Panc1 (cell line): ENCODE data around the gene SLC5A9. TPM values are rescaled to one million over a fixed set of nuclear protein-coding genes. Genes with fewer than 3 reads are reported as not detected.

Source experiments
- ATAC-seq: fragments of 200-7000 bp; cut with Tn5 transposase; 2 replicates; pipeline ENCODE4 v1.9.1; 2020; ENCODE audit warnings: mild to moderate bottlenecking, moderate library complexity
- BruUV-seq: library from RNA; stranded (reverse); fragments of 400-500 nt; replicated peaks from 2 replicates; lab custom pipeline; 2021; lab: Mats Ljungman, UMichigan
- CTCF ChIA-PET: fragments of 300-600 bp; sonication (Branson Sonifier 250); formaldehyde crosslinking; loops from one replicate; lab custom pipeline; 2022; ENCODE audit warnings: antibody characterized with exemption; lab: Charles Lee
- POLR2A ChIA-PET: fragments of 300-600 bp; sonication (Branson Sonifier 250); formaldehyde crosslinking; loops from one replicate; lab custom pipeline; 2022; ENCODE audit warnings: antibody characterized with exemption; lab: Charles Lee
- DNase-seq: peaks from one replicate; pipeline ENCODE4 v3.0.0-alpha.2; 2010; ENCODE audit warnings: low read depth, low spot score
- H3K27ac ChIP-seq: 2 replicates; pipeline ENCODE4 v1.5.1; 2011; ENCODE audit warnings: mild to moderate bottlenecking, low read length, inconsistent platforms
- H3K27me3 ChIP-seq: fragments of 200-500 bp; sonication (Bioruptor generic); 2 replicates; pipeline ENCODE4 v1.6.0; 2014; ENCODE audit warnings: low read length, inconsistent platforms; ENCODE audit not compliant: control insufficient read depth, insufficient read depth
- H3K36me3 ChIP-seq: fragments of 200-500 bp; sonication (Bioruptor generic); 2 replicates; pipeline ENCODE4 v1.5.1; 2014; ENCODE audit warnings: inconsistent platforms, mild to moderate bottlenecking, low read length, moderate library complexity; ENCODE audit not compliant: control insufficient read depth, insufficient read depth
- H3K4me1 ChIP-seq: 2 replicates; pipeline ENCODE4 v1.5.1; 2011; ENCODE audit warnings: inconsistent platforms, mild to moderate bottlenecking, low read length, moderate library complexity; ENCODE audit not compliant: control insufficient read depth, insufficient read depth
- H3K4me3 ChIP-seq, 2 experiments: 2 replicates each; pipeline ENCODE4 v1.5.1; 2011 to 2012; ENCODE audit warnings: low read depth in 2 of 2, low read length in 2 of 2, mild to moderate bottlenecking in 2 of 2, inconsistent platforms in 1 of 2, moderate library complexity in 1 of 2
- H3K9me3 ChIP-seq: fragments of 200-500 bp; sonication (Bioruptor generic); 2 replicates; pipeline ENCODE4 v1.5.1; 2014; ENCODE audit warnings: low read depth, mild to moderate bottlenecking, inconsistent platforms, low read length, moderate library complexity; ENCODE audit not compliant: control insufficient read depth, insufficient read depth
- CTCF ChIP-seq: fragments of 450-650 bp; IDR thresholded peaks from 2 replicates; pipeline ENCODE4 v1.5.1; 2017; ENCODE audit warnings: mild to moderate bottlenecking
- POLR2AphosphoS5 ChIP-seq: IDR thresholded peaks from 2 replicates; pipeline ENCODE4 v1.6.1; 2012; ENCODE audit warnings: mild to moderate bottlenecking, low read depth, low read length, moderate library complexity
- REST ChIP-seq, 2 experiments: IDR thresholded peaks; 2 replicates each; pipeline ENCODE4 v1.6.1; 2011 to 2012; ENCODE audit warnings: low read depth in 2 of 2, control low read depth in 1 of 2, low read length in 1 of 2, mild to moderate bottlenecking in 1 of 2, moderate library complexity in 1 of 2; ENCODE audit not compliant: insufficient read depth in 1 of 2
- SIN3A ChIP-seq: IDR thresholded peaks from 2 replicates; pipeline ENCODE4 v1.6.1; 2012; ENCODE audit warnings: low read depth, mild to moderate bottlenecking, low read length, moderate library complexity, borderline replicate concordance; ENCODE audit not compliant: insufficient read depth
- TCF7L2 ChIP-seq: IDR thresholded peaks from 2 replicates; pipeline ENCODE4 v1.6.1; 2011; ENCODE audit warnings: mild to moderate bottlenecking, low read depth, low read length, inconsistent platforms
- in situ Hi-C: cut with HindIII; loops from 2 replicates; pipeline ENCODE4 v1.10.0; 2016; ENCODE audit warnings: low sequenced_read_pairs, low pct_unique_long_range_greater_than_20kb
- intact Hi-C: fragments of 100-400 bp; cut with micrococcal nuclease; formaldehyde crosslinking; loops from one replicate; pipeline ENCODE4 v1.10.0; 2022; ENCODE audit not compliant: unreplicated experiment
- total RNA-seq: library from RNA; stranded (reverse); gene quantifications from one replicate; pipeline ENCODE4 v1.2.1, GENCODE V29; 2021; ENCODE audit not compliant: unreplicated experiment

Gene SLC5A9
- total RNA-seq, 1 experiment from 2014 or later: not detected

GRCh38 chr1:48294656-48295055, 72.1 kb downstream of the SLC5A9 start:
- Histone ChIP-seq H3K27ac (no peak overlapping the region), H3K4me1 (no peaks in the 10 kb centered on the region), H3K4me3 (no peak overlapping the region), H3K36me3 (no peaks in the 10 kb centered on the region), H3K27me3 (no peaks in the 10 kb centered on the region), H3K9me3 (no peaks in the 10 kb centered on the region)
- no peak for TF ChIP-seq SIN3A
- no peak for TF ChIP-seq TCF7L2
- TF ChIP-seq REST (IDR thresholded peaks at IDR 0.05; ENCODE audit: insufficient read depth in 1 of 2, low read depth in 2 of 2, low read length in 1 of 2): no peak
- no peak for TF ChIP-seq CTCF
- TF ChIP-seq POLR2AphosphoS5: no peak
- POLR2A ChIA-PET: no interaction called here
- ATAC-seq (no peak), DNase-seq (no peak)
- intact Hi-C loops: no loop called here
- in situ Hi-C loops: no loop called here
- CTCF ChIA-PET: no interaction called here
- BruUV-seq: no TSS peak

Other genes starting within 250 kb of the SLC5A9 start
- gene TRABD2B, start 225.3 kb upstream of the SLC5A9 start, total RNA-seq: not detected
- 18.2 TPM for gene SPATA6, start 249.5 kb downstream of the SLC5A9 start, total RNA-seq